HG03175 (cell line): ENCODE data around the gene SYT3.

Source experiments
- ATAC-seq: cut with Tn5 transposase; IDR thresholded peaks from one replicate; pipeline ENCODE4 v1.9.1; 2021; ENCODE audit warnings: mild to moderate bottlenecking, moderate library complexity; ENCODE audit not compliant: unreplicated experiment

The SYT3 gene

DNA sequence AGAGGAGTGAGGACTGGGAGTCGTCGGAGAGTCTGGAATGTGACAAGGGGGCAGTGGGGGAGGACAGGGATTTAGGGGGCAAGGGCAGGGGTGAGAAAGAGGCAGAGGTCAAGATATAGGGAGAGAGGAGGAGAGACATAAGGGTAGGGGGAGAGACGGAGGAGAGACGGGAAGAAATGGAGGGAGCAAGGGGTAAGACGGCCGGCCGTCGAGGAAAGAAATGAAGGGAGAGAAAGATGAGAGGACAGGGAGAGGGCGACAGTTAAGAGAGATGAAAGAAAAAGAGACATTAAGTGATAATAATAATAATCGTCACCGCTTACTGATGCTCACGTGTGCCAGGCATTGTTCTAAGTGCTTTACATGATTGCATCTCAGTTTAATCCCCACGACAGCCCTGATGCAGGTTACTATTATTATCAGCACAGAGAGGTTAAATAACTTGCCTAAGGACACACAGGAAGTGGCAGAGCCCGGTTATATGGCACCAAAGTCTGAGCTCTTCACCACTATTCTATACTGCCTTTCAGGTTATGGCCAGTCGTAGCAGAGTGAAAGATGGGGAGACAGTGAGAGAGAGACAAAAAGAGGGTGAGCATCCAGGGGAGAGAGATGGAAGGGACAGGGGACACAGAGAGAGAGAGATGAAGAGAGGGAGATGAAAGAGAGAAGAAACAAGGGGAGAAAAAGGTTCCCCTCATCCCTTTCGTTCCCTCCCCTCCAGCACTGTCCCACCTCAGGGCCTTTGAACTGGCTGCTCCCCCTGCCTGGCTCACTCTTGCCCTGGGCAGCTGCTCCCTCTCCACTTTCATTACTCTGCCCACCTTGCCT, 23.2 kb upstream of the SYT3 start:
- no peak for ATAC-seq

DNA sequence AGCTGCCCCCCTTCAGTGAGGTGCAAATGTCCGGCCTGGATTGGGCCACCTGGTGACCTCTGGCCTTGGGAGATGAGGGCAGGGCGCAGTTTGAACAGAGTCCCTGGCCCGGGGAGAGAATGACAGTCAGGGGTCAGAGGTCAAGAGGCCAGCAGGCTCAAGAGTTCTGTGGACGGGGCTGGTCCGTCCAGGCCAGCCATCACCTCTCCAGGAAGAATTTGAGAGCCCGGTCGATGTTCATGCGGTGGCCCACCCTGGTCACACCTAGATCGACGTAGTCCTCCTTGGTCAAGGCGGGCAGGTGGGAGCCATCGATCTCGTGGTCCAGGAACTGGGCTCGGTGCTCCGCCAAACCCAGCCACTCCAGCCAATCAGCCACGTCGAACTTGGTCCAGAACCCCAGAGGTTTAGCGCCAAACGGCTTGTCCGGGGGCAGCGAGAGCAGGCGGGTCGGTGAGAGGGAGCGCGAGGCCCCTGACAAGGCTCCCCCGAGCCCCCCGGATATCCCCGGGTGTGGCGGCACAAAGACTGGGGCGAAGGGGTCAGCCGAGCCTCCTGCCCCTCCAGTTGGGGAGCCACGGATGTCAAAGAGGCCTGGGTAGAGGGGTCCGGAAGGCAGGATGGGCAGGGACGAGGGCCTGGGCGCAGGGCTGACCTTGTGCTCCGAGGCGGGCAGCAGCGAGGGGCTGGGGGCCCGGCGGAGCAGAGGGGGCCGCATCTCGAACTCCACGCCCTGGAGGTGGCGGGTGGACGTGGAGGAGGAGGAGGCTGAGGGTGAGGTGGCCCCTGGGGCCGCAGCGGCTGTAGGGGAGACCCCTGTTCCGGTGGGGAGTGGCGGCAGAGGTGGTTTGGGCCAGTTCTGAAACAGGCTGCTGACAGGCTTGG, 22.3 kb upstream of the SYT3 start:
- ATAC-seq = no peak

DNA sequence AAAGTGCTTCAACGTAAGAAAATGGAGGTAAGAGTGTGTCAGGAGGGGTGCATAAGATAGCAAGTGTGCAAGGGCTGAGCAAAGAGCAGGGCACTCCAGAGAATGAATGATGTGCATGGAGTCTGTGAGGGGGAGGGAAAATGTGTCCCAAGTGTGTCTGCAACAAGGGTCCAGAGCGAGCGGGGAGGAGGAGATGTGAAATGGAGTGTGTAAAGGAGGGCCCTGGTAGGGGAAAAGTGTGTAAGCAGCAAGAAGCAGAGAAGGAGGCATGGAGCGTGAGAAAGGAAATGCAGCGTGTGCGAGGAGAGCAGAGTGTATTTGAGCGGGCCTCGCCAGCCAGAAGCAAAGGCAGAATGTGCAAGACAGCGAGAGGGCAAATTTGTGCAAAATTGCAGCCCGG, 21.3 kb upstream of the SYT3 start:
- ATAC-seq = no peak

- ATAC-seq = no peak
Measured at GRCh38 chr19:50660088-50660366, 20.3 kb upstream of the SYT3 start.

- no peak for ATAC-seq
Measured at GRCh38 chr19:50659318-50660087, 19.8 kb upstream of the SYT3 start.

- ATAC-seq = no peak
Measured at GRCh38 chr19:50658441-50659317, 19.0 kb upstream of the SYT3 start.

DNA sequence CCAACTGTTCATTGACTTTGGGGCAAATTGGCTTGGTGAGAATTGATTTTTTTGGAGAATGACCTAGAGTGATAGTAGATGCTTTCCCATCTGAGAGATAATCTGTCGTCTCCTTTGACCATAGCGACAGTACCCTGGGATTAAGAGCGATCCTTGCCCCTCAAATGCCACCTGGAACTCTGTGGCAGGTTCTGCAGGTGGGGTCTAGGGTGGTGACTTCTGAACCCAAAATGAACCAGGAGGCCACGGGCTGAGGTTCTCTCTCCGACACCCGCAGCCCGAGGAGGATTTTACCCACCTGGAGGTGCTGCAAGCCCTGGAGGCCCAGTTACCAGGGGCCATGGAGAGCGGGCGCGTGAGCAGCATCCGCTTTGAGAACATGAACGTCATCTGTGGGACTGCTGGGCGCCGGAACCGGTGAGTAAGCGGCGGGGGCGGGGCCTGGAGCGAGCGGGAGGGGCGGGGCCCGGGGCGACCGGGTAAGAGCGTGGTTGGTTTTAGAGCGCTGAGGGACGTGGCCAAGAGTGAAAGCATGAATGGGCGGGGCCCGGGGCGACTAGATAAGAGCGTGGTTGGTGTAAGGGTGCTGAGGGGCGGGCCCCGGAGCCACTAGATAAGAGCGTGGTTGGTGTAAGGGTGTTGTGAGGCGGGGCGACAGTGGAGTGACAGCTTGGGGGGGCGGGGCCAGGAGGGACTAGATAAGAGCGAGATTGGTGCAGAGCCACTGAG, 18.2 kb upstream of the SYT3 start:
- no peak for ATAC-seq

- ATAC-seq = no peak
Measured at GRCh38 chr19:50657222-50657669, 17.6 kb upstream of the SYT3 start.

DNA sequence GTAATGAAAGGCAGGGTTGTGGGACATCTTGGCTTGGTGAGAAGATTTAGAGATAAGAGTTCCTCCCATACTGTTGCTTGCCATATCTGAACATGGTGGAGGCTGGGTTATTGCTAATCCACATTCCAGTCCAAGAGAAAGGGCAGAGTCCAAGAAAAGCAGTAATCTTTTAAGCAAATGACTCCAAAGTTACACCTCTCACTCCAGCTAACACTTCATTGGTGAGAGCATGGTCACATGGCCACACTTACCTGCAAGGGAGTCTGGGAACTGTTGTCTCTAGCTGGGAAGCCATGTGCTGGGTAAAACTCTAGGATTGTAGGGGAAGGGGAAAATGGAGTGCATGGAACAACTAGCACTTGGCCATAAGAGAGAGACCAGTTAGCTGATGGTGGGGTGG, 15.2 kb upstream of the SYT3 start:
- ATAC-seq = no peak

DNA sequence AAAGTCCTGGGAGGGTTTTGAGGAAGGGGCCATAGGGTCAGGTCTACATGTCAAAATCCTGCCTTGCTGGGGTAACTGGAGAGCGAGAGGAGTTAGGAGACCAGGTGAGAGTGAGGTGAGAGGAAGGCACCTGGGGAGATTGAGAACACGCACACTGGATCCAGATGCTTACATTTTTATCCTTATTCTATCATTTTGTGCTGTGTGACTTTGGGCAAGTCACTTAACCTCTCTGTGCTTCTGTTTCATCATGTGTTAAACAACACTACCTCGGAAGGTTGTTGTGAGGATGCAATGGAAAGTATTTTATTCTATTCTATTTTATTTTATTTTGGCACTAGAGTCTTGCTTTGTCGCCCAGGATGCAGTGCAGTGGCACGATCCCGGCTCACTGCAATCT, 13.0 kb upstream of the SYT3 start:
- no peak for ATAC-seq

DNA sequence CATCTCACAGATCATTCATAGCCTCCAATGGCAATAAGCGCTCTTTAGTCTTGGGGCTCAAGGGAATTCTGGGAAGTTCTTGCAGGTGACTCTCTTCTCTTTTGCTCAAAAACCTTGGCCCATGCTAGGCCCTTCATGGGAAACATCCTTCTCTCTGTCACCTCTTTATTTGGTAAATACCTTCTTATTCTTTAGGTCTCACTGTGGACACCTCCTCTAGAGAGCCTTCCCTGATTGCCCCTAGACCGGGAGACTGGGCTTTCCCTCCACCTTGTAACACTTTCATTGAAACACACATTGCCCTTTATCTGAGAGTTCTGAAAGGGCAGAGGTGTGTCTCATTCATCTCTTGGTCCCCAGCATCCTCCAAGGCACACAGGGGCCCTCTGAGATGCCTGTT, 11.5 kb upstream of the SYT3 start:
- ATAC-seq = no peak

- ATAC-seq = no peak
Measured at GRCh38 chr19:50649433-50650391, 10.0 kb upstream of the SYT3 start, which contains the start of gene C19orf81. C19orf81 (plus strand) TSS chr19:50649445; CDS start chr19:50649445, 0 bp downstream.

DNA sequence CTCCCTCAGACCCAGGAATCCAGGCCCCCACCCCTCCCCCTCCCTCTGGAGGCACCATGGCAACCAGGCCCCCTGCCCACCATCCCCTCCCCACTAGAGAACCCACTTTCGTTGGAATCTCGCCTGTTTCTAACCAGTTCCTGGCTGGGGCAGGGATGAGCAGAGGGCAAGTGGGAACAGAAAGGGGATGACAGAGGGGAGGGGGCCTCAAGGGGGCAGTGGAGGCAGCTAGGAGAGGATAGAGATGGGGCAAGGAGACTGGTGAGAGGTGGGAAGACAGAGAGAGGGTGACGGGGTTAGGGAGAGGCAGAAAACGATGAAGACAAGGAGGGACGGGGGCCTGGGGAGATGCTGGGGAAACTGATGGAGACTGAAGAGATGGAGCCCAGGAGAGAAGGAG, 9.0 kb upstream of the SYT3 start:
- no peak for ATAC-seq

- no peak for ATAC-seq
Measured at GRCh38 chr19:50647879-50648615, 8.4 kb upstream of the SYT3 start.

DNA sequence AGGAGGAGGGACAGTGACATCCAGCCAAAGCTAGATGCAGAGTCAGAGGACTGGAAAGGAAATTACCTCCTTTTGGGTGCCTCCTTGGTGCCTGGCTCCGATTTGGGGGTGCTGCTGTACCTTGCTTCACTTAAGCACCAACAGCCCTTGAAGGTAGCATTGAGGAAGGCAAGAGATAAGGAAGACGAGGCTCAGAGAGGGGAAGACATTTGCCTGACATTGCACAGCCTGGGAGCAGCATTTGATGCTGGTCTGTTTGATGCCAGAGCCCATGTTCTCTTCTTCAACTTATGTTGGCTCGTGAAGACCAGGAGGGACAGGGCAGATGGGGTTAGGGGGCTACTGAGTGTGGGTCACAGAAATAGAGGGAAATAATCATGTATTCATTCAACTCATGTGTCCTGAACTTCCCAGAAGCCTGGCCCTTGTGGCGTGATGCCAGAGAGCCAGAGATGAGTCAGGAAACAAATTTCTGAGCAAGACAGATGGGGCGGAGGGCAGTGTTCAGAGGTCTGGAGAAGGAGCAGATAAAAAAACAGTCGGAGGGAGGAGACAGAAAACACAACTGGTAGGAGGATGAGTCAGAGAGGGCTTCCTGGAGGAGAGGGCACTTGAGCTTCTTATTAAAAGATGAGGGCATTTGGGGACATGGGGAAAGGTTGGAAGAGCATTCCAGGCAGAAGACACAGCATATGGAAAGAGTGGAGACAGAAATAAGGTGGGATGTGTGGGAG, 6.6 kb upstream of the SYT3 start:
- no peak for ATAC-seq

DNA sequence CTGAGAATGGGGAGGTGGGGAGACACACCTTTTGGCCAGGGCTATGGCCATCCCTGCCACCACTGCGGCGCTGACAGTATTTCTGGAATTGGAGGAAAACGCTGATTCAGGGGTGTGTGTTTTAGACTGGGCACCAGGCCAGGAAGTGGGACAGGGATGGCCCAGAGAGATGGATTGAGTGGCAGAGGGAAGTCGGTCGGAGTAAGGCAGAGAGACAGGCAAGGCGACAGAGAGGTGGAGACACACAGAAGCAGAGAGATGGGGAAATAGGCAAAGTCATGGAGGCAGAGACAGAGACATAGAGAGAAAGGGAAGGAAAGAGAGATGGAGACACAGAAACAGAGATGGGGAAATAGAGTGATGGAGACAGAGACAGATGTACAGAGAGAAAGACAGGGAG, 5.4 kb upstream of the SYT3 start:
- ATAC-seq = no peak

GRCh38 chr19:50644315-50644915, 4.7 kb upstream of the SYT3 start:
- no peak for ATAC-seq
